Measurements from ENCODE around the gene CFTR.
"Not testable (repeated sequence)": the region's sequence is repeated elsewhere in the genome, so short reads cannot be mapped to it uniquely, and the experiment has no call there.

The CFTR gene

DNA sequence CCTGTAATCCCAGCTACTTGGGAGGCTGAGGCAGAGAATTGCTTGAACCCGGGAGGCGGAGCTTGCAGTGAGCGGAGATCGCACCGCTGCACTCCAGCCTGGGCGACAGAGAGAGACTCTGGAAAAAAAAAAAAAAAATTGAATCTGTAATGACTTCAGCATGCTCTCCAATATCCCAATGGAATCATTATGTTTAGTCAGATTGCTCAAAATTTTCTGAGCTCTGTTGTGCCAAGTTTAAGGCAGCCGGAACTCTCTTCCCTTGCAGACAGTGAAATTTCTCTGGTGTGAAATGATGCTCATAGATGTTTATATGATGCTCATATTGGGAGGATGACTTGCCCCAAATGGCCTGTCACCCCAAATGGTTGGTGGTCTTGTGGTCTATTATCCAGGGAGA lies 212.5 kb downstream of the CFTR start:
- H3K36me3 ChIP-seq (ENCODE audit: control insufficient read depth in 1 of 2, insufficient read depth in 2 of 2, low read length in 2 of 2), result no peaks in the 10 kb centered on the region
- no peak overlapping the region for H3K4me3 ChIP-seq (ENCODE audit: low read depth in 1 of 2, low read length in 2 of 2)
- no peak overlapping the region for H3K27ac ChIP-seq (ENCODE audit: low read length)
- H3K9me3 ChIP-seq (ENCODE audit: control insufficient read depth in 1 of 2, low read length in 2 of 2), result no peaks in the 10 kb centered on the region
- no peaks in the 10 kb centered on the region for H3K27me3 ChIP-seq (ENCODE audit: low read depth, low read length)
- H3K4me1 ChIP-seq (ENCODE audit: control insufficient read depth in 1 of 2, insufficient read depth in 2 of 2, low read length in 2 of 2), result no peaks in the 10 kb centered on the region

DNA sequence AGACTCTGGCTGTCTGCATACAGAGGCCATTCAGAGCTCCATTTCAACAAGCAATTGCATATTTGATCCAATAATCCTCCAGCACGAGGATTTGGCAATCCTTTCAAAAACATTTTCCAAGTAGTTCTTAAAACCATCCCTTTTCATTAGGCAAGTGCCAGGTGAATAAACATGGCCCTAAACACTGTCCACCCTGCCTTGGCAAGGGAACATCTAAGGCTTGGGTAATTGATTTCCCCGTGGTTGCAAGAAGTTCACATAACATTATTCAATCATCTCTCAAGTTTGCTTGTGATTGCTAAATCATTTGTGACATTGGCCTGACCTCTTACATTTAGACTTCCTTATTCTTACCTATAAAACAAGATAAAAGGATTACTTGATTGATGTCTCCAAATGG lies 218.2 kb downstream of the CFTR start:
- Histone ChIP-seq H3K9me3 (ENCODE audit: control insufficient read depth in 1 of 2, low read length in 2 of 2) (no peaks in the 10 kb centered on the region), H3K27ac (ENCODE audit: low read length) (no peak overlapping the region), H3K27me3 (ENCODE audit: low read depth, low read length) (no peaks in the 10 kb centered on the region), H3K4me3 (ENCODE audit: low read depth in 1 of 2, low read length in 2 of 2) (no peak overlapping the region), H3K4me1 (ENCODE audit: control insufficient read depth in 1 of 2, insufficient read depth in 2 of 2, low read length in 2 of 2) (no peaks in the 10 kb centered on the region), H3K36me3 (ENCODE audit: control insufficient read depth in 1 of 2, insufficient read depth in 2 of 2, low read length in 2 of 2) (no peaks in the 10 kb centered on the region)

DNA sequence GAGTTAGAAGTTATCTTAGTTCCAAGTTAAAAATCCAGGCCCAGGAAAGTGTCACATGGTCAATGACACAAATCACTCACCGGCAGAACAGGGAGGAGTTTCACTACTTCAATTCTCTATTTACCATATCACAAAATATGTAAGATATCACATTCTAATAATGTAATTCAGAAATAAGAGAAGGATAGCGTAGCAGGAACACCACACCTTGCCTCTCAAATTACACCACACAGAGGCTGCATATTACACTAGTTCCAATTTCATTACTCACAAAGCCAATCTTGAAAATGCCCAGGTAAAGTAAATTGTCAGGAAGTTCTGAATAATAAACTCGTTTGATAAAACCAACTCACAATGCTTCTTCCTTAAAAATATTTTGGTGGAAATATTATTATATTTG lies 224.2 kb downstream of the CFTR start:
- H3K27ac ChIP-seq (ENCODE audit: low read length), result no peak overlapping the region

DNA sequence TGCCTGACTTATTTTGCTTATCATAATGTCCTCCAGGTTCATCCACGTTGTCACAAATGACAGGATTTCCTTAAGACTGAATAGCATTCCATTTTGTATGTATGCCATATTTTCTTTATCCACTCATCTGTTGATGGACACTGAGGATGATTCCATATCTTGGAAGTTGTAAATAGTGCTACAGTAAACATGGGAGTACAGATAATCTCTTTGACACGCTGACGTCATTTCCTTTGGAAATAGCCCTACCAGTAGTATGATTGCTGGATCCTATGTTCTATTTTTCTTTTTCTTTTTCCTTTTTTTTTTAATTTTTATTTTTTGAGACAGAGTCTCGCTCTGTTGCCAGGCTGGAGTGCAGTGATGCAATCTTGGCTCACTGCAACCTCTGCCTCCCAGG lies 225.8 kb downstream of the CFTR start:
- Histone ChIP-seq H3K4me3 (ENCODE audit: low read depth in 1 of 2, low read length in 2 of 2) (no peak overlapping the region), H3K9me3 (ENCODE audit: control insufficient read depth in 1 of 2, low read length in 2 of 2) (no peaks in the 10 kb centered on the region), H3K27me3 (ENCODE audit: low read depth, low read length) (no peaks in the 10 kb centered on the region), H3K27ac (ENCODE audit: low read length) (no peak overlapping the region), H3K4me1 (ENCODE audit: control insufficient read depth in 1 of 2, insufficient read depth in 2 of 2, low read length in 2 of 2) (no peaks in the 10 kb centered on the region), H3K36me3 (ENCODE audit: control insufficient read depth in 1 of 2, insufficient read depth in 2 of 2, low read length in 2 of 2) (no peaks in the 10 kb centered on the region)

More for the DNA sequence above, 224.2 kb downstream of the CFTR start:
- Histone ChIP-seq H3K4me1 (ENCODE audit: control insufficient read depth in 1 of 2, insufficient read depth in 2 of 2, low read length in 2 of 2) (no peaks in the 10 kb centered on the region), H3K9me3 (ENCODE audit: control insufficient read depth in 1 of 2, low read length in 2 of 2) (no peaks in the 10 kb centered on the region), H3K4me3 (ENCODE audit: low read depth in 1 of 2, low read length in 2 of 2) (no peak overlapping the region), H3K27me3 (ENCODE audit: low read depth, low read length) (no peaks in the 10 kb centered on the region), H3K36me3 (ENCODE audit: control insufficient read depth in 1 of 2, insufficient read depth in 2 of 2, low read length in 2 of 2) (no peaks in the 10 kb centered on the region)

DNA sequence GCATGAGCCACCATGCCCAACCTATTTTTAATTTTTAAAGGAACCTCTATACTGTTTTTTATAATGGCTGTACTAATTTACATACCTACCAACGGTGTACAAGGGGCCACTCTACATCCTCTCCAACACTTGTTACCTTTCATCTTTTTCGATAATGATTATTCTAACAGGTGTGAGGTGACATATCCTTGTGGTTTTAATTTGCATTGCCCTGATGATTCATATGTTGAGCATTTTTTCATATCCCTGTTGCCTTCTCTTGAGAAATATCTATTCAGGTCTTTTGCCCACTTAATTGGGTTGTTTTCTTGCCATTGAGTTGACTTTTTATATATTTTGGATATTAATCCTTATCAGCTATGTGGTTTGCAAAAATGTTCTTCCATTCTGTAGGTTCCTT lies 226.4 kb downstream of the CFTR start:
- Histone ChIP-seq H3K4me3 (ENCODE audit: low read depth in 1 of 2, low read length in 2 of 2) (no peak overlapping the region), H3K27me3 (ENCODE audit: low read depth, low read length) (no peaks in the 10 kb centered on the region), H3K9me3 (ENCODE audit: control insufficient read depth in 1 of 2, low read length in 2 of 2) (no peaks in the 10 kb centered on the region), H3K4me1 (ENCODE audit: control insufficient read depth in 1 of 2, insufficient read depth in 2 of 2, low read length in 2 of 2) (no peaks in the 10 kb centered on the region), H3K36me3 (ENCODE audit: control insufficient read depth in 1 of 2, insufficient read depth in 2 of 2, low read length in 2 of 2) (no peaks in the 10 kb centered on the region), H3K27ac (ENCODE audit: low read length) (no peak overlapping the region)

DNA sequence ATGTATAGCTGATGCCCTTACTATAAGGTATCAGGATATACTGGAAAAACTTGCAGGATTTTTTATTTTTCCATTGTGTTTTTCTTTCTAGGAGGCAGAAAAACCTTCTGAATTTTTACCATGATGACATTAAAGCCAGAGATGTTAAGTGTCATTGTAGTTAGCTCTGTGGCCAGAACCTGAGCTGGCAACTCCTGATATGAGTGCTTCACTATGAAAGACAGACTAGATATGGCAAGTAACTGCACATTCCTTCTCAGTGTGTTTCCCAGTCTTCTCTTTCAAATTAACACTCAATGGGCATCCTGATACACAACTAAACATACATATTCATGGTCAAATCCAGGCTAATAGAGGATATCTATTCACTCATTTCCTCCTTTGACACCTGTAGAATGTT lies 227.3 kb downstream of the CFTR start:
- Histone ChIP-seq H3K27ac (ENCODE audit: low read length) (no peak overlapping the region), H3K36me3 (ENCODE audit: control insufficient read depth in 1 of 2, insufficient read depth in 2 of 2, low read length in 2 of 2) (no peaks in the 10 kb centered on the region), H3K4me3 (ENCODE audit: low read depth in 1 of 2, low read length in 2 of 2) (no peak overlapping the region), H3K27me3 (ENCODE audit: low read depth, low read length) (no peaks in the 10 kb centered on the region), H3K9me3 (ENCODE audit: control insufficient read depth in 1 of 2, low read length in 2 of 2) (no peaks in the 10 kb centered on the region), H3K4me1 (ENCODE audit: control insufficient read depth in 1 of 2, insufficient read depth in 2 of 2, low read length in 2 of 2) (no peaks in the 10 kb centered on the region)

DNA sequence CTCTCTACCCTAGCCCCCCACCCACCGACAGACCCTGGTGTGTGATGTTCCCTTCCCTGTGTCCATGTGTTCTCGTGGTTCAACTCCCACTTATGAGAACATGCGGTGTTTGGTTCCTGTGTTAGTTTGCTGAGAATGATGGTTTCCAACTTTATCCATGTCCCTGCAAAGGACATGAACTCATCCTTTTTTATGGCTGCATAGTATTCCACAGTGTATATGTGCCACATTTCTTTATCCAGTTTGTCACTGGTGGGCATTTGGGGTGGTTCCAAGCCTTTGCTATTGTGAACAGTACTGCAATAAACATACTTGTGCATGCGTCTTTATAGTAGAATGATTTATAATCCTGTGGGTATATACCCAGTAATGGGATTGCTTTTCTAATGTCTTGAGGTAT lies 228.3 kb downstream of the CFTR start:
- not testable (repeated sequence) for H3K9me3 ChIP-seq (ENCODE audit: control insufficient read depth in 1 of 2, low read length in 2 of 2); H3K36me3 ChIP-seq (ENCODE audit: control insufficient read depth in 1 of 2, insufficient read depth in 2 of 2, low read length in 2 of 2); H3K4me1 ChIP-seq (ENCODE audit: control insufficient read depth in 1 of 2, insufficient read depth in 2 of 2, low read length in 2 of 2); H3K27ac ChIP-seq (ENCODE audit: low read length); H3K27me3 ChIP-seq (ENCODE audit: low read depth, low read length); H3K4me3 ChIP-seq (ENCODE audit: low read depth in 1 of 2, low read length in 2 of 2)

DNA sequence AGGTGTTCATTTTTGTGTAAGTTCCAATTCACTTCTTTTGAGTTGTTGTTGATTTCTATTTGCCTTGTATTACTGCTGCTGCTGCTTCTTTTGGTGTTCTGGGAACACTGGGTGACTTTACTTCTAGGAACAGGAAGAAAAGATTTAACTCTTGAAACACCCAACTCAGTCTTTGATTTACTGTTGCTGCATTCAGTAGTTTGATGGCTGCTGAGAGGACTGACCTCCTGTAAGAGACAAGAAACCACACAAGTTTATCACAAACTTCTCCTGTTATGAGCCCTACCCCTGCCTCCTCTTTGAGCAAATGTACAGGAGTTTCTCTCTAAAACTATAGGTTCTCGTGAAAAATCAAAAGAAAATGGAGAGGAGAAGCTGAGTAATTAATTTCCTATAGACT lies 231.7 kb downstream of the CFTR start:
- Histone ChIP-seq H3K27me3 (ENCODE audit: low read depth, low read length) (no peaks in the 10 kb centered on the region), H3K27ac (ENCODE audit: low read length) (no peak overlapping the region), H3K4me1 (ENCODE audit: control insufficient read depth in 1 of 2, insufficient read depth in 2 of 2, low read length in 2 of 2) (no peaks in the 10 kb centered on the region), H3K4me3 (ENCODE audit: low read depth in 1 of 2, low read length in 2 of 2) (no peak overlapping the region), H3K36me3 (ENCODE audit: control insufficient read depth in 1 of 2, insufficient read depth in 2 of 2, low read length in 2 of 2) (no peaks in the 10 kb centered on the region), H3K9me3 (ENCODE audit: control insufficient read depth in 1 of 2, low read length in 2 of 2) (no peaks in the 10 kb centered on the region)

DNA sequence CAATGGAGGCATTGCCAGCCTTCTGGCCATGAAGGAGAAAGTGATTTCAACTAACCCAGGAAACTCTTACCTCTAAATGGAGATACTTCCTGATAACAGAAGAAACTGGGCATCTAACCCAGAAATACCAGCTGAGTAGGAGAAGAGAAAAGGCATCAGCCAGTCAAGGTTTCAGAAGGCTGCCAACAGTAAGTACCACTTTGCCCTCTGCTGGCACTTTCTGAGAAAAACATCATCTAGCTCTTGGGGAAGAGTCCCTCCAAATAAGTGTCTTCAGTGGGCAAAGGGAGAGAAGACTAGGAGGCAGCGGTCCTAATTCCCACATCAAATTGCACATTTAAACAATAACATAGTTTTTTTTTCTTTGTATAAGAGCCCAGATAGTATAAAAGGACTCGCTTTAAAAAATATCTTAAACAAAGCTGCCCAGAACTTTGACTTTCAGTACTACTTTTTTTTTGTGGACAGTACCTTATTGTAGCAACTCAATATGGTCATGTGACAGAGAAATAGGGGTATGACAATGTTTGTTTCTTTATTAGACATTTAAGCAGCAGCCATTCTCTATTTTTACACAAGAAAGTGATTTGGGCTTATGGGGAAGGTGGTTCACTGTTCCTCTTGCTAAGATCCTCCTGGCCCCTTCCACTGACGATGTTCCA lies 236.1 kb downstream of the CFTR start:
- no peak overlapping the region for H3K4me3 ChIP-seq (ENCODE audit: low read depth in 1 of 2, low read length in 2 of 2)
- no peaks in the 10 kb centered on the region for H3K27me3 ChIP-seq (ENCODE audit: low read depth, low read length)
- peaks cover 0 to 13% of the 10 kb centered on the region in 2 donors for H3K36me3 ChIP-seq (ENCODE audit: control insufficient read depth in 1 of 2, insufficient read depth in 2 of 2, low read length in 2 of 2)
- H3K4me1 ChIP-seq (ENCODE audit: control insufficient read depth in 1 of 2, insufficient read depth in 2 of 2, low read length in 2 of 2), result no peaks in the 10 kb centered on the region
- H3K9me3 ChIP-seq (ENCODE audit: control insufficient read depth in 1 of 2, low read length in 2 of 2), result no peaks in the 10 kb centered on the region
- H3K27ac ChIP-seq (ENCODE audit: low read length), result peak overlapping the region; percentile 17

DNA sequence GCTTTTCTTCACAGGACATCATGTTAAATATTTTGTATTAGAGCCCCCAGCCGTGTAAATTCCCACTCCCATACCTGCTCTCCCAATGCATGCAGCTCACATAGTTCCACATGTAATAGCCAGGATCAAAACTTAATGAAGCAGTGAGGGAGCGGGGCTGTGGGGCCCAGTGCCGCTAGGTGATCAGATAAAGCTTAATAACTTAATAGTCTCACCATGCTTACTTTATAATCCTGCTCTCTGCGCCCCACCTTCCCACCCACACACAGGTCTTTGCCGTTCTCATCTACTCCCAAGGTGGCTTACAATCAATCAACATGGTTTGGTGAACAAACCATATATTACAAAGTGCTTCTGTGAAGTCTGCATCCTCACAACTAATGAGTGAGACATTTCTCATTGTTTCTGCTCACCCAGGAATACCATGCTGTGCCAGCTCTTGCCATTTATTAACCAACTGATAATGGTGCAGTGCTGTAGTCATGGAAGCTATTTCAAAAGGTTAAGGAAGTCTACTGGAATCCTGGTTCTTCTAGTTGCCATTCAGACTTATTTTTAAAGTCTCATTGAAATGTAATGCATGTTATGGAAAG lies 237.0 kb downstream of the CFTR start:
- Histone ChIP-seq H3K36me3 (ENCODE audit: control insufficient read depth in 1 of 2, insufficient read depth in 2 of 2, low read length in 2 of 2) (peaks cover 0 to 13% of the 10 kb centered on the region in 2 donors), H3K27me3 (ENCODE audit: low read depth, low read length) (no peaks in the 10 kb centered on the region), H3K4me1 (ENCODE audit: control insufficient read depth in 1 of 2, insufficient read depth in 2 of 2, low read length in 2 of 2) (no peaks in the 10 kb centered on the region), H3K4me3 (ENCODE audit: low read depth in 1 of 2, low read length in 2 of 2) (no peak overlapping the region), H3K27ac (ENCODE audit: low read length) (no peak overlapping the region), H3K9me3 (ENCODE audit: control insufficient read depth in 1 of 2, low read length in 2 of 2) (no peaks in the 10 kb centered on the region)

DNA sequence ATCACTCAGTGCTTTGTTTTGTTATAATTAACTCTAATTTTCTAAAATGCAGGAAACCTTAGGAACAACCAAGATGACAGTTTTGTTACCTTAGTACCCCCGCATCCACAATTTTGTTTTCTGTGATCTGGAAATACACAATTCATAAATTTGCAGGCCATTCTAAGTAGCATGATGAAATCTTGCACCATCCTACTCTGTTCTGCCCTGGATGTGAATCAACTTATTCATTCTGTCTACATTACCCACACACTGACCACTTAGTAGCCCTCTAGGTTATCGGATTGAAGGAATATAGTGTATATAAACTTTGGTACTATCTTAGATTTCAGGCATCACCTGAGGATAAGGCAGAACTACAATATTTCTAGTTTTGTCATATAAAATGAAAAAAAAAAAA lies 237.5 kb downstream of the CFTR start:
- Histone ChIP-seq H3K4me3 (ENCODE audit: low read depth in 1 of 2, low read length in 2 of 2) (no peak overlapping the region), H3K27ac (ENCODE audit: low read length) (no peak overlapping the region), H3K4me1 (ENCODE audit: control insufficient read depth in 1 of 2, insufficient read depth in 2 of 2, low read length in 2 of 2) (no peaks in the 10 kb centered on the region), H3K9me3 (ENCODE audit: control insufficient read depth in 1 of 2, low read length in 2 of 2) (no peaks in the 10 kb centered on the region), H3K27me3 (ENCODE audit: low read depth, low read length) (no peaks in the 10 kb centered on the region), H3K36me3 (ENCODE audit: control insufficient read depth in 1 of 2, insufficient read depth in 2 of 2, low read length in 2 of 2) (peaks cover 0 to 13% of the 10 kb centered on the region in 2 donors)
